MM.1S (cell line): ENCODE data around the gene SDK1.

Experiments used
- DNase-seq: peaks from one replicate; pipeline ENCODE4 v3.0.0-alpha.2; 2015
- H2AFZ ChIP-seq: fragments of 300-600 bp; sonication (generic); 2 replicates; pipeline ENCODE4 v1.6.0; 2016; ENCODE audit warnings: antibody characterized with exemption, low read length
- H3F3A ChIP-seq: fragments of 300-600 bp; sonication (generic); 2 replicates; pipeline ENCODE4 v1.6.1; 2016; ENCODE audit warnings: mild to moderate bottlenecking, antibody characterized with exemption, low read length, moderate library complexity, mixed read lengths; ENCODE audit not compliant: insufficient read depth
- H3K27ac ChIP-seq: fragments of 300-600 bp; sonication (generic); 2 replicates; pipeline ENCODE4 v1.5.1; 2016; ENCODE audit warnings: mild to moderate bottlenecking, low read length
- H3K27me3 ChIP-seq: fragments of 300-600 bp; sonication (generic); replicated peaks from 2 replicates; pipeline ENCODE4 v1.6.0; 2016; ENCODE audit warnings: low read length; ENCODE audit not compliant: insufficient read depth
- H3K36me3 ChIP-seq: fragments of 300-600 bp; sonication (generic); replicated peaks from 2 replicates; pipeline ENCODE4 v1.6.1; 2016; ENCODE audit warnings: mild to moderate bottlenecking, low read length, mixed read lengths; ENCODE audit not compliant: insufficient read depth
- H3K4me1 ChIP-seq: fragments of 300-600 bp; sonication (generic); 2 replicates; pipeline ENCODE4 v1.6.1; 2016; ENCODE audit warnings: low read length, mixed read lengths
- H3K4me2 ChIP-seq: fragments of 300-600 bp; sonication (generic); 2 replicates; pipeline ENCODE4 v1.6.0; 2016; ENCODE audit warnings: low read depth, low read length
- H3K4me3 ChIP-seq: fragments of 300-600 bp; sonication (generic); 2 replicates; pipeline ENCODE4 v1.5.1; 2016; ENCODE audit warnings: low read length, mixed read lengths
- H3K79me2 ChIP-seq: fragments of 300-600 bp; sonication (generic); 2 replicates; pipeline ENCODE4 v1.6.1; 2016; ENCODE audit warnings: mixed run types, low read length, mixed read lengths
- H3K9ac ChIP-seq: fragments of 300-600 bp; sonication (generic); 2 replicates; pipeline ENCODE4 v1.6.1; 2016; ENCODE audit warnings: low read length, mixed read lengths
- H3K9me2 ChIP-seq: fragments of 300-600 bp; sonication (generic); replicated peaks from 2 replicates; pipeline ENCODE4 v1.6.1; 2016; ENCODE audit warnings: mild to moderate bottlenecking, low read length, mixed read lengths; ENCODE audit not compliant: insufficient read depth
- H3K9me3 ChIP-seq: fragments of 300-600 bp; sonication (generic); replicated peaks from 2 replicates; pipeline ENCODE4 v1.6.1; 2016; ENCODE audit warnings: mild to moderate bottlenecking, low read length, mixed read lengths; ENCODE audit not compliant: insufficient read depth
- H4K20me1 ChIP-seq: fragments of 300-600 bp; sonication (generic); 2 replicates; pipeline ENCODE4 v1.6.1; 2016; ENCODE audit warnings: mild to moderate bottlenecking, low read length, moderate library complexity, mixed read lengths; ENCODE audit not compliant: insufficient read depth
- CTCF ChIP-seq: fragments of 300-600 bp; sonication (generic); IDR thresholded peaks from 2 replicates; pipeline ENCODE4 v1.5.1; 2016; ENCODE audit warnings: antibody characterized with exemption, low read length, mixed read lengths
- EZH2 ChIP-seq: fragments of 300-600 bp; sonication (generic); optimal IDR thresholded peaks from 2 replicates; pipeline ENCODE3; 2017; ENCODE audit warnings: low read depth, mild to moderate bottlenecking, antibody characterized with exemption, low read length, mixed read lengths
- EZH2phosphoT487 ChIP-seq: fragments of 300-600 bp; sonication (generic); IDR thresholded peaks from 2 replicates; pipeline ENCODE4 v1.6.1; 2018; ENCODE audit warnings: antibody characterized with exemption, low read length

Gene SDK1

GRCh38 chr7:3835109-3835508, 534.1 kb downstream of the SDK1 start:
- Histone ChIP-seq H4K20me1 (no peaks in the 10 kb centered on the region), H2AFZ (no peak overlapping the region), H3K9me2 (no peaks in the 10 kb centered on the region), H3K4me3 (no peak overlapping the region), H3K36me3 (no peaks in the 10 kb centered on the region), H3K9me3 (no peaks in the 10 kb centered on the region), H3K79me2 (no peaks in the 10 kb centered on the region), H3F3A (no peaks in the 10 kb centered on the region), H3K4me2 (no peak overlapping the region), H3K4me1 (no peaks in the 10 kb centered on the region), H3K27ac (no peak overlapping the region), H3K9ac (no peak overlapping the region), H3K27me3 (no peaks in the 10 kb centered on the region)
- TF ChIP-seq CTCF = no peak
- DNase-seq = no peak

GRCh38 chr7:3836855-3837254, 535.8 kb downstream of the SDK1 start:
- H3F3A ChIP-seq = no peaks in the 10 kb centered on the region
- H3K79me2 ChIP-seq = no peaks in the 10 kb centered on the region
- H3K9ac ChIP-seq = no peak overlapping the region
- no peaks in the 10 kb centered on the region for H3K36me3 ChIP-seq
- H4K20me1 ChIP-seq = no peaks in the 10 kb centered on the region
- TF ChIP-seq EZH2 (no peak), EZH2phosphoT487 (no peak), CTCF (no peak)
- no peak for DNase-seq
- no peak overlapping the region for H3K4me2 ChIP-seq
- H3K27ac ChIP-seq = no peak overlapping the region
- H3K4me1 ChIP-seq = no peaks in the 10 kb centered on the region
- no peak overlapping the region for H3K4me3 ChIP-seq
- no peak overlapping the region for H2AFZ ChIP-seq
- no peaks in the 10 kb centered on the region for H3K27me3 ChIP-seq
- H3K9me2 ChIP-seq = no peaks in the 10 kb centered on the region
- no peaks in the 10 kb centered on the region for H3K9me3 ChIP-seq

- H3K36me3 ChIP-seq = no peaks in the 10 kb centered on the region
- no peaks in the 10 kb centered on the region for H3F3A ChIP-seq
- no peak for DNase-seq
- no peaks in the 10 kb centered on the region for H3K9me3 ChIP-seq
- H3K4me2 ChIP-seq = no peak overlapping the region
- no peak overlapping the region for H3K4me3 ChIP-seq
- H3K4me1 ChIP-seq = no peaks in the 10 kb centered on the region
- no peak for TF ChIP-seq EZH2
- no peak for TF ChIP-seq CTCF
- no peak for TF ChIP-seq EZH2phosphoT487
- H3K9ac ChIP-seq = no peak overlapping the region
- no peaks in the 10 kb centered on the region for H4K20me1 ChIP-seq
- H3K27ac ChIP-seq = no peak overlapping the region
- no peaks in the 10 kb centered on the region for H3K27me3 ChIP-seq
- no peak overlapping the region for H2AFZ ChIP-seq
- no peaks in the 10 kb centered on the region for H3K79me2 ChIP-seq
- H3K9me2 ChIP-seq = no peaks in the 10 kb centered on the region
Measured at GRCh38 chr7:3844540-3845151, 543.6 kb downstream of the SDK1 start.
